Adipocyte (in vitro differentiated cells): ENCODE results near the gene ARAP2.

ENCODE experiments used
- DNase-seq: peaks from one replicate; pipeline ENCODE4 v3.0.0-alpha.2; 2015; ENCODE audit warnings: low read depth
- H3K27me3 ChIP-seq: replicated peaks from 2 replicates; pipeline ENCODE4 v1.7.0; 2013; ENCODE audit warnings: mild to moderate bottlenecking, low read length, moderate library complexity; ENCODE audit not compliant: control insufficient read depth, insufficient read depth
- H3K36me3 ChIP-seq: 2 replicates; pipeline ENCODE4 v1.7.0; 2013; ENCODE audit warnings: low read length, mild to moderate bottlenecking, moderate library complexity; ENCODE audit not compliant: control insufficient read depth, insufficient read depth, severe bottlenecking
- H3K4me1 ChIP-seq: 2 replicates; pipeline ENCODE4 v1.7.0; 2013; ENCODE audit warnings: mild to moderate bottlenecking, low read length, moderate library complexity; ENCODE audit not compliant: control insufficient read depth, insufficient read depth
- H3K4me3 ChIP-seq: 2 replicates; pipeline ENCODE4 v1.7.0; 2013; ENCODE audit warnings: mild to moderate bottlenecking, low read length, moderate library complexity
- H3K9ac ChIP-seq: 2 replicates; pipeline ENCODE4 v1.7.0; 2013; ENCODE audit warnings: mild to moderate bottlenecking, low read length, moderate library complexity
- H3K9me3 ChIP-seq: 2 replicates; pipeline ENCODE4 v1.7.0; 2013; ENCODE audit warnings: mild to moderate bottlenecking, low read length, moderate library complexity; ENCODE audit not compliant: control insufficient read depth

Gene ARAP2

GRCh38 chr4:36255577-36255976, 11.3 kb upstream of the ARAP2 start:
- no peaks in the 10 kb centered on the region for H3K27me3 ChIP-seq
- no peak overlapping the region for H3K9ac ChIP-seq
- H3K4me3 ChIP-seq: no peak overlapping the region
- H3K4me1 ChIP-seq: no peaks in the 10 kb centered on the region
- H3K36me3 ChIP-seq: no peaks in the 10 kb centered on the region
- no peaks in the 10 kb centered on the region for H3K9me3 ChIP-seq
- DNase-seq: no peak

GRCh38 chr4:36254371-36254770, 10.1 kb upstream of the ARAP2 start:
- no peak overlapping the region for H3K4me3 ChIP-seq
- no peak for DNase-seq
- no peaks in the 10 kb centered on the region for H3K36me3 ChIP-seq
- no peaks in the 10 kb centered on the region for H3K4me1 ChIP-seq
- no peaks in the 10 kb centered on the region for H3K27me3 ChIP-seq
- no peak overlapping the region for H3K9ac ChIP-seq
- no peaks in the 10 kb centered on the region for H3K9me3 ChIP-seq

GRCh38 chr4:36251983-36252382, 7.7 kb upstream of the ARAP2 start:
- Histone ChIP-seq H3K9ac (no peak overlapping the region), H3K4me3 (no peak overlapping the region), H3K36me3 (no peaks in the 10 kb centered on the region), H3K4me1 (no peaks in the 10 kb centered on the region), H3K9me3 (no peaks in the 10 kb centered on the region), H3K27me3 (no peaks in the 10 kb centered on the region)
- no peak for DNase-seq

- no peaks in the 10 kb centered on the region for H3K36me3 ChIP-seq
- peaks cover 14% of the 10 kb centered on the region for H3K27me3 ChIP-seq
- no peaks in the 10 kb centered on the region for H3K4me1 ChIP-seq
- H3K4me3 ChIP-seq: no peak overlapping the region
- DNase-seq: no peak
- H3K9ac ChIP-seq: no peak overlapping the region
- no peaks in the 10 kb centered on the region for H3K9me3 ChIP-seq
These were observed 5.3 kb upstream of the ARAP2 start for GRCh38 chr4:36249610-36250009.

GRCh38 chr4:36243355-36244256, 708 bp downstream of the ARAP2 start:
- peaks cover 29% of the 10 kb centered on the region for H3K27me3 ChIP-seq
- no peaks in the 10 kb centered on the region for H3K4me1 ChIP-seq
- peak overlapping the region; percentile 77 for H3K4me3 ChIP-seq
- no peaks in the 10 kb centered on the region for H3K36me3 ChIP-seq
- no peaks in the 10 kb centered on the region for H3K9me3 ChIP-seq
- no peak overlapping the region for H3K9ac ChIP-seq
- DNase-seq: peak; percentile 10

- no peaks in the 10 kb centered on the region for H3K36me3 ChIP-seq
These were observed 1.5 kb downstream of the ARAP2 start for GRCh38 chr4:36242629-36243354.

GRCh38 chr4:36241771-36242170, 2.5 kb downstream of the ARAP2 start:
- DNase-seq: no peak
- Histone ChIP-seq H3K4me1 (no peaks in the 10 kb centered on the region), H3K27me3 (peaks cover 29% of the 10 kb centered on the region), H3K9me3 (no peaks in the 10 kb centered on the region), H3K36me3 (no peaks in the 10 kb centered on the region), H3K4me3 (no peak overlapping the region), H3K9ac (no peak overlapping the region)

More at GRCh38 chr4:36242629-36243354, 1.5 kb downstream of the ARAP2 start:
- Histone ChIP-seq H3K9ac (no peak overlapping the region), H3K9me3 (no peaks in the 10 kb centered on the region), H3K27me3 (peaks cover 29% of the 10 kb centered on the region), H3K4me1 (no peaks in the 10 kb centered on the region), H3K4me3 (no peak overlapping the region)
- DNase-seq: no peak

GRCh38 chr4:36237366-36238313, 6.7 kb downstream of the ARAP2 start:
- H3K4me3 ChIP-seq: no peak overlapping the region
- no peak for DNase-seq
- no peak overlapping the region for H3K9ac ChIP-seq

GRCh38 chr4:36236159-36236558, 8.2 kb downstream of the ARAP2 start:
- no peak for DNase-seq
- H3K4me1 ChIP-seq: no peaks in the 10 kb centered on the region
- no peaks in the 10 kb centered on the region for H3K9me3 ChIP-seq
- no peak overlapping the region for H3K9ac ChIP-seq
- no peak overlapping the region for H3K4me3 ChIP-seq
- no peaks in the 10 kb centered on the region for H3K36me3 ChIP-seq
- no peaks in the 10 kb centered on the region for H3K27me3 ChIP-seq

More at GRCh38 chr4:36237366-36238313, 6.7 kb downstream of the ARAP2 start:
- H3K27me3 ChIP-seq: peaks cover 4% of the 10 kb centered on the region
- no peaks in the 10 kb centered on the region for H3K9me3 ChIP-seq
- H3K4me1 ChIP-seq: no peaks in the 10 kb centered on the region
- no peaks in the 10 kb centered on the region for H3K36me3 ChIP-seq

GRCh38 chr4:36235306-36235705, 9.0 kb downstream of the ARAP2 start:
- Histone ChIP-seq H3K36me3 (no peaks in the 10 kb centered on the region), H3K4me1 (no peaks in the 10 kb centered on the region), H3K4me3 (no peak overlapping the region), H3K27me3 (no peaks in the 10 kb centered on the region), H3K9me3 (no peaks in the 10 kb centered on the region), H3K9ac (no peak overlapping the region)
- no peak for DNase-seq
